Heart left ventricle (tissue), 16 donors: ENCODE measurements around the gene POLR3A. TPM values are rescaled to one million over a fixed set of nuclear protein-coding genes. Genes with fewer than 3 reads are reported as not detected.
A peak's percentile ranks its signal among the peaks of the same experiment; 100 is the strongest.
"Not testable (repeated sequence)": the region's sequence is repeated elsewhere in the genome, so short reads cannot be mapped to it uniquely, and the experiment has no call there.

Experiments used
- ATAC-seq, 4 donors: fragments of 200-7000 bp; cut with Tn5 transposase; one replicate each; pipeline ENCODE4 v1.9.1; 2020 to 2022; ENCODE audit warnings: moderate library complexity in 4 of 4, mild to moderate bottlenecking in 3 of 4, moderate number of reproducible peaks in 1 of 4
- DNase-seq, 5 donors: peaks; one replicate each; pipeline ENCODE4 v3.0.0-alpha.2; 2020
- H3K27ac ChIP-seq, 12 donors: fragments of 200-600 bp; sonication (generic) in 4 of 12; one replicate each; pipeline versions ENCODE4 v1.5.0 to v1.8.0; 2016 to 2022; ENCODE audit warnings: mild to moderate bottlenecking in 2 of 12
- H3K27me3 ChIP-seq, 9 donors: fragments of 200-600 bp; sonication (generic) in 2 of 9; one replicate each; pipeline versions ENCODE4 v1.5.1 to v1.8.0; 2016 to 2022; ENCODE audit warnings: mild to moderate bottlenecking in 3 of 9
- H3K36me3 ChIP-seq, 9 donors: fragments of 200-600 bp; sonication (generic) in 2 of 9; one replicate each; pipeline versions ENCODE4 v1.5.0 to v1.8.0; 2018 to 2022; ENCODE audit warnings: mild to moderate bottlenecking in 2 of 9
- H3K4me1 ChIP-seq, 12 donors: fragments of 200-600 bp; sonication (generic) in 4 of 12; one replicate each; pipeline versions ENCODE4 v1.5.0 to v1.8.0; 2016 to 2022; ENCODE audit warnings: mild to moderate bottlenecking in 3 of 12
- H3K4me3 ChIP-seq, 12 donors: fragments of 200-600 bp; sonication (generic) in 4 of 12; one replicate each; pipeline versions ENCODE4 v1.5.0 to v1.8.0; 2017 to 2022; ENCODE audit warnings: mild to moderate bottlenecking in 9 of 12, moderate library complexity in 4 of 12
- H3K9me3 ChIP-seq, 12 donors: fragments of 200-600 bp; sonication (generic) in 4 of 12; one replicate each; pipeline versions ENCODE4 v1.5.0 to v1.8.0; 2016 to 2022; ENCODE audit warnings: mild to moderate bottlenecking in 1 of 12
- POLR2A ChIP-seq, 2 donors: fragments of 450-650 bp; IDR thresholded peaks; one replicate each; pipeline ENCODE4 v1.6.1; 2017; ENCODE audit warnings: antibody characterized with exemption in 2 of 2, mild to moderate bottlenecking in 2 of 2, moderate library complexity in 2 of 2
- WGBS, 4 donors: extraction: QIAGEN DNeasy Blood & Tissue Kit in 2 of 4; methylation state at CpG; one replicate each; pipeline versions ENCODE4 v1.1.5 to v1.1.7; 2013 to 2018; 5-methylcytosine and 5-hydroxymethylcytosine counted together
- intact Hi-C, 10 donors: fragments of 100-400 bp; cut with DNase I; formaldehyde crosslinking; loops; one replicate each; pipeline versions ENCODE4 v1.11.1 to v1.14.2; 2022
- long read RNA-seq, 3 donors: library from polyadenylated mRNA; unstranded; transcript quantifications; one replicate each; pipeline ENCODE4 v2.0.0, GENCODE V29; 2020 to 2021
- polyA plus RNA-seq, 2 donors: library from polyadenylated mRNA; stranded (reverse); fragments of 200-250 nt; gene quantifications; one replicate each; pipeline ENCODE4 v1.2.3, GENCODE V29; 2013
- total RNA-seq, 9 donors: library from RNA; depleted of rRNA in 2 of 9; stranded (reverse); fragments of >200 nt in 2 of 9; fragmentation: NEBNext Ultra II Directional in 3 of 9; extraction: Animal tissue kit (Norgen Biotek cat#: 25700) in 3 of 9; gene quantifications; one replicate each; pipeline versions ENCODE4 v1.1.0 to v1.2.4, GENCODE V29; 2016 to 2023
- TF ChIP-seq, protein P1 (sequence below), 12 donors: fragments of 200-600 bp; sonication (generic) in 4 of 12; IDR thresholded peaks; one replicate each; pipeline versions ENCODE4 v1.5.0 to v1.8.0; 2018 to 2022; ENCODE audit warnings: antibody characterized with exemption in 12 of 12, mild to moderate bottlenecking in 5 of 12
- donor health status: ischemic (EF 13 %, LVEDD 7.1; RV severe dilation, severe dysfunction).
- donor health status: healthy with polysubstance abuse.
- donor health status: DM: no; HTN: yes; CAD: no.
- donor health status: DM: no; HTN: no; CAD: no.
- donor health status: ischemic (EF 25% LVEDD 6.9; RV normal size, moderate dysfunction).
- donor health status: ischemic (EF 25% LVEDD 5.7; RV mildly dilated, moderate dysfunction).
- donor health status: healthy.
- donor health status: DM: yes; HTN: yes; CAD: no.
- donor health status: ischemic (EF 35%, LVEDD 5.7; RV mildly dilated, moderate dysfunction).
- donor health status: nonischemic (EF 11% LVEDD 7.7; RV severe dilation, severe dysfunction).
- donor health status: DM: yes; HTN: yes; CAD: no.
- donor health status: PGD.
- donor health status: ischemic (EF 29% LVEDD 5.4; RV normal size, mild dysfunction).
- donor health status: nonischemic (EF 23%, LVEDD 6.1; RV moderate dilation, normal function).

The POLR3A gene
- total RNA-seq (10 to 100 TPM in 3 of 9 donors, 1 to 10 TPM in 6; 7.9 to 12.9 (median 9.6) TPM), polyA plus RNA-seq (1 to 10 TPM; 3.8 to 8.4 TPM)
- long read RNA-seq, donor 1, partial matches to known transcripts, result 10 of 10 reads
- long read RNA-seq, donor 1, other reads (novel, unspliced or antisense), result 0 of 10 reads
- long read RNA-seq, donor 2, full-length matches to known transcripts, result 9 of 36 reads
- long read RNA-seq, donor 2, partial matches to known transcripts, result 26 of 36 reads
- long read RNA-seq, donor 2, other reads (novel, unspliced or antisense), result 1 of 36 reads
- long read RNA-seq, donor 3, partial matches to known transcripts, result 13 of 14 reads
- long read RNA-seq, donor 3, other reads (novel, unspliced or antisense), result 1 of 14 reads

- 0 to 1% (median 0%) methylated on average over 35 of the region's 35 CpGs for WGBS, 4 donors
Observed at GRCh38 chr10:78029269-78030226, at the start of gene POLR3A. Gene POLR3A (minus strand): TSS chr10:78029515. CDS start chr10:78029407, 108 bp downstream.

GRCh38 chr10:78078539-78079330 is 49.4 kb upstream of the POLR3A start:
- no peaks in the 10 kb centered on the region for H3K4me1 ChIP-seq
- H3K27ac ChIP-seq, result no peak overlapping the region
- ATAC-seq (no peak), DNase-seq (no peak)
- no peak overlapping the region for H3K4me3 ChIP-seq
- H3K27me3 ChIP-seq, result no peaks in the 10 kb centered on the region
- no peak for TF ChIP-seq POLR2A (IDR thresholded peaks at IDR 0.05)
- intact Hi-C loops, result no loop called here
- no peaks in the 10 kb centered on the region for H3K36me3 ChIP-seq
- WGBS, 4 donors, result 82 to 89% (median 84%) methylated on average over 4 of the region's 4 CpGs
- peaks cover 0 to 5% (median 0%) of the 10 kb centered on the region in 12 donors for H3K9me3 ChIP-seq

More at GRCh38 chr10:78029269-78030226, at the start of gene POLR3A:
- Histone ChIP-seq H3K9me3 (no peaks in the 10 kb centered on the region), H3K4me3 (peak within 1 kb of the TSS; percentile 59 to 99 (median 88)), H3K27me3 (no peaks in the 10 kb centered on the region), H3K36me3 (peaks cover 0 to 22% (median 15%) of the 10 kb centered on the region in 9 donors), H3K4me1 (peaks cover 3 to 29% (median 18%) of the 10 kb centered on the region in 12 donors), H3K27ac (peak within 1 kb of the TSS; percentile 46 to 90 (median 80))
- ATAC-seq (peak; percentile 68 to 82 (median 76)), DNase-seq (peak; percentile 96 to 99 (median 97))
- intact Hi-C loops, result loop anchor here in 4 of 10 donors (5.0 to 10.0 kb wide), 4 partner anchors 182 to 1043 kb away; no protein-coding TSS in a partner anchor
- TF ChIP-seq POLR2A (IDR thresholded peaks at IDR 0.05), result peak in 1 of 2 donors; percentile 40
- TF ChIP-seq, protein P1, sequence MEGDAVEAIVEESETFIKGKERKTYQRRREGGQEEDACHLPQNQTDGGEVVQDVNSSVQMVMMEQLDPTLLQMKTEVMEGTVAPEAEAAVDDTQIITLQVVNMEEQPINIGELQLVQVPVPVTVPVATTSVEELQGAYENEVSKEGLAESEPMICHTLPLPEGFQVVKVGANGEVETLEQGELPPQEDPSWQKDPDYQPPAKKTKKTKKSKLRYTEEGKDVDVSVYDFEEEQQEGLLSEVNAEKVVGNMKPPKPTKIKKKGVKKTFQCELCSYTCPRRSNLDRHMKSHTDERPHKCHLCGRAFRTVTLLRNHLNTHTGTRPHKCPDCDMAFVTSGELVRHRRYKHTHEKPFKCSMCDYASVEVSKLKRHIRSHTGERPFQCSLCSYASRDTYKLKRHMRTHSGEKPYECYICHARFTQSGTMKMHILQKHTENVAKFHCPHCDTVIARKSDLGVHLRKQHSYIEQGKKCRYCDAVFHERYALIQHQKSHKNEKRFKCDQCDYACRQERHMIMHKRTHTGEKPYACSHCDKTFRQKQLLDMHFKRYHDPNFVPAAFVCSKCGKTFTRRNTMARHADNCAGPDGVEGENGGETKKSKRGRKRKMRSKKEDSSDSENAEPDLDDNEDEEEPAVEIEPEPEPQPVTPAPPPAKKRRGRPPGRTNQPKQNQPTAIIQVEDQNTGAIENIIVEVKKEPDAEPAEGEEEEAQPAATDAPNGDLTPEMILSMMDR (IDR thresholded peaks at IDR 0.05), result peak; percentile 49 to 86 (median 66)

DNA sequence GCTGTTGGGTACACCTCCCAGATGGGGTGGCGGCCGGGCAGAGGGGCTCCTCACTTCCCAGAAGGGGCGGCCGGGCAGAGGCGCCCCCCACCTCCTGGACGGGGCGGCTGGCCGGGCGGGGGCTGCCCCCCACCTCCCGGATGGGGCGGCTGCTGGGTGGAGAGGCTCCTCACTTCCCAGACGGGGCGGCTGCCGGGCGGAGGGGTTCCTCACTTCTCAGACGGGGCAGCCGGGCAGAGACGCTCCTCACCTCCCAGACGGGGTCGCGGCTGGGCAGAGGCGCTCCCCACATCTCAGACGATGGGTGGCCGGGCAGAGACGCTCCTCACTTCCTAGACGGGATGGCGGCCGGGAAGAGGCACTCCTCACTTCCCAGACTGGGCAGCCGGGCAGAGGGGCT is 46.5 kb upstream of the POLR3A start:
- H3K27ac ChIP-seq, DNase-seq, H3K9me3 ChIP-seq, H3K36me3 ChIP-seq, H3K4me3 ChIP-seq, H3K4me1 ChIP-seq, ATAC-seq, H3K27me3 ChIP-seq, intact Hi-C loops: not testable (repeated sequence)
- WGBS, 4 donors, result 93 to 98% (median 97%) methylated on average over 12 to 27 of the region's 29 CpGs

DNA sequence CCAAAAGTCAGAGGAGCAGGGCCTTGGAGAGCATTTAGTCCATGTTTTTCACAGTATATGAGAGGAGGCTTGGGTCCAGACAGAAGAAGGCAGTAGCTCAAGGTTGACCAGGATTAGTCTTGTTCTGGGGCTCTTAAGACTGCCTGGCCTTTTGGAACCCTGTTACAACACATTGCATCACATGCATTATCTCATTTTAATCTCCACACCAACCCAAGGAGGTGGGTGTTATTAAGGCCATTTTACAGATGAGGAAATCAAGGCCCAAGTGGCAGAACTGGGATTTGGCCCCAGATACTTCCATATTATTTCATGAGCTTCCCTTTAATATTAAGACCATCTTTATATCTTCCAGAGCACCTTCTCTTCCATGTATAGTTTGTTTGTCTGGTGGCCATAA is 43.2 kb upstream of the POLR3A start:
- H3K9me3 ChIP-seq, result peaks cover 0 to 5% (median 0%) of the 10 kb centered on the region in 12 donors
- no peak overlapping the region for H3K27ac ChIP-seq
- ATAC-seq (no peak), DNase-seq (no peak)
- TF ChIP-seq, protein P1 (IDR thresholded peaks at IDR 0.05), result no peak
- no peak for TF ChIP-seq POLR2A (IDR thresholded peaks at IDR 0.05)
- H3K36me3 ChIP-seq, result no peaks in the 10 kb centered on the region
- H3K4me1 ChIP-seq, result peaks cover 0 to 8% (median 0%) of the 10 kb centered on the region in 12 donors
- no peak overlapping the region for H3K4me3 ChIP-seq
- H3K27me3 ChIP-seq, result no peaks in the 10 kb centered on the region
- intact Hi-C loops, result no loop called here
